22Rv1 (cell line): ENCODE data around the gene POR.

Source experiments
- CTCF ChIP-seq: fragments of 450-650 bp; IDR thresholded peaks from 2 replicates; pipeline ENCODE4 v1.5.1; 2017; ENCODE audit warnings: mild to moderate bottlenecking
- ZFX ChIP-seq: fragments of 450-650 bp; IDR thresholded peaks from 2 replicates; pipeline ENCODE4 v1.6.1; 2017; ENCODE audit warnings: antibody characterized with exemption, borderline replicate concordance

DNA sequence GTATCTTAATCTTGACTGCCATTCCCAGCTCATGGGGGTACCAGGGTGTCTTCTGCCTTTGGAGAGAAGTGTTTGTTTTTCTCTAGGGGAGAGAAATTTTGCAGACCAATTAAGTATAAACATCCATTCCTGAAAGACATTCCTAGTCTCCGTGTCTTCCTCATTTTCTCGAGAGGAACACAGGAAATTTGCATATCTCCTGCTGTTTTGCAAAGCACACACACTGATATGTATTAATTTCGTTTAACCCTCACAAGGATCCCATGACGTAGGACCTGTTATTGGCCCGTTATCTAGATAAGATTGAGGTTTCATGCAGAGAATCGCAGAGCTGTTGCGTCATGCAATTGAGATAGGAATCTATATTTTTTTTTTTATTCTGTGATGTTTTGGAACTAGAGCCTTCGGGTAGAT lies 35.2 kb upstream of the POR start:
- no peak for TF ChIP-seq CTCF
- no peak for TF ChIP-seq ZFX
